Adrenal gland (tissue), 5 donors: ENCODE results near the gene THSD7B.
"Not testable (repeated sequence)": the region's sequence is repeated elsewhere in the genome, so short reads cannot be mapped to it uniquely, and the experiment has no call there.

ENCODE experiments used
- CTCF ChIP-seq, 6 experiments: fragments of 450-650 bp in 4 of 6; fragments of 200-600 bp in 2 of 6; sonication (generic) in 1 of 6; IDR thresholded peaks; 1 replicate in 5 of 6; 2 replicates in 1 of 6; pipeline versions ENCODE4 v1.5.1 to v1.8.0; 2016 to 2021; ENCODE audit warnings: antibody characterized with exemption in 6 of 6, mild to moderate bottlenecking in 2 of 6, moderate library complexity in 1 of 6
- POLR2A ChIP-seq, 2 donors: fragments of 450-650 bp; IDR thresholded peaks; one replicate each; pipeline ENCODE4 v1.6.1; 2017; ENCODE audit warnings: antibody characterized with exemption in 2 of 2, mild to moderate bottlenecking in 2 of 2, moderate library complexity in 1 of 2
- donor health status: DM: no; HTN: no; CAD: no.

DNA sequence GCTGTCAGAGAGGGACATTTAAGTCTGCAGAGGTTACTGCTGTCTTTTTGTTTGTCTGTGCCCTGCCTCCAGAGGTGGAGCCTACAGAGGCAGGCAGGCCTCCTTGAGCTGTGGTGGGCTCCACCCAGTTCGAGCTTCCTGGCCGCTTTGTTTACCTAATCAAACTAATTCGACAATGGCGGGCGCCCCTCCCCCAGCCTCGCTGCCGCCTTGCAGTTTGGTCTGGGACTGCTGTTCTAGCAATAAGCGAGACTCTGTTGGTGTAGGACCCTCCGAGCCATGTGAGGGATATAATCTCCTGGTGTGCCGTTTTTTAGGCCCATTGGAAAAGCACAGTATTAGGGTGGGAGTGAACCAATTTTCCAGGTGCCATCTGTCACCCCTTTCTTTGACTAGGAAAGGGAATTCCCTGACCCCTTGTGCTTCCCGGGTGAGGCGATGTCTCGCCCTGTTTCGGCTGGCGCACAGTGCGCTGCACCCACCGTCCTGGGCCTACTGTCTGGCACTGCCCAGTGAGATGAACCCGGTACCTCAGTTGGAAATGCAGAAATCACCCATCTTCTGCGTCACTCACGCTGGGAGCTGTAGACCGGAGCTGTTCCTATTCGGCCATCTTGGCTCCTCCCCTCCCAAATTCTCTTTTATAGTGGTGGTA is 310.9 kb downstream of the THSD7B start:
- TF ChIP-seq CTCF, POLR2A (IDR thresholded peaks at IDR 0.05): not testable (repeated sequence)
